PC-3 (cell line): ENCODE measurements around the gene PCGF1. TPM values are rescaled to one million over a fixed set of nuclear protein-coding genes. Genes with fewer than 3 reads are reported as not detected.

Experiments
- ATAC-seq: fragments of 200-7000 bp; cut with Tn5 transposase; 2 replicates; pipeline ENCODE4 v1.9.1; 2020; ENCODE audit warnings: mild to moderate bottlenecking, moderate library complexity
- BruUV-seq: library from RNA; stranded (reverse); fragments of 400-500 nt; replicated peaks from 2 replicates; lab custom pipeline; 2021; lab: Mats Ljungman, UMichigan
- CTCF ChIA-PET: fragments of 300-600 bp; sonication (Branson Sonifier 250); formaldehyde crosslinking; loops from one replicate; lab custom pipeline; 2022; ENCODE audit warnings: antibody characterized with exemption; lab: Charles Lee
- POLR2A ChIA-PET: fragments of 300-600 bp; sonication (Branson Sonifier 250); formaldehyde crosslinking; loops from one replicate; lab custom pipeline; 2022; ENCODE audit warnings: antibody characterized with exemption; ENCODE audit not compliant: unreplicated experiment; lab: Charles Lee
- DNase-seq: peaks from one replicate; pipeline ENCODE4 v3.0.0-alpha.2; 2015
- H2AFZ ChIP-seq: fragments of 300-600 bp; sonication (generic); 2 replicates; pipeline ENCODE4 v1.6.0; 2016; ENCODE audit warnings: antibody characterized with exemption, low read length
- H3F3A ChIP-seq: fragments of 300-600 bp; sonication (generic); one replicate; pipeline ENCODE4 v1.6.0; 2017; ENCODE audit warnings: antibody characterized with exemption, low read length, control low read depth, mild to moderate bottlenecking; ENCODE audit not compliant: unreplicated experiment
- H3K27ac ChIP-seq: fragments of 300-600 bp; sonication (generic); 2 replicates; pipeline ENCODE4 v1.5.1; 2016; ENCODE audit warnings: mild to moderate bottlenecking, low read length
- H3K27me3 ChIP-seq: fragments of 300-600 bp; sonication (generic); 2 replicates; pipeline ENCODE4 v1.6.1; 2016; ENCODE audit warnings: low read length, mixed read lengths
- H3K36me3 ChIP-seq: fragments of 300-600 bp; sonication (generic); 2 replicates; pipeline ENCODE4 v1.6.1; 2016; ENCODE audit warnings: low read depth, mixed run types, low read length, mixed read lengths
- H3K4me1 ChIP-seq: fragments of 300-600 bp; sonication (generic); 2 replicates; pipeline ENCODE4 v1.5.1; 2016; ENCODE audit warnings: low read length; ENCODE audit not compliant: insufficient read depth
- H3K4me2 ChIP-seq: fragments of 300-600 bp; sonication (generic); 2 replicates; pipeline ENCODE4 v1.6.0; 2016; ENCODE audit warnings: low read length
- H3K4me3 ChIP-seq: fragments of 300-600 bp; sonication (generic); 2 replicates; pipeline ENCODE4 v1.5.1; 2016; ENCODE audit warnings: mild to moderate bottlenecking, low read length, mixed read lengths
- H3K79me2 ChIP-seq: fragments of 300-600 bp; sonication (generic); 2 replicates; pipeline ENCODE4 v1.6.1; 2017; ENCODE audit warnings: low read length, mixed read lengths
- H3K9ac ChIP-seq: fragments of 300-600 bp; sonication (generic); 2 replicates; pipeline ENCODE4 v1.6.0; 2016; ENCODE audit warnings: mild to moderate bottlenecking, low read length
- H3K9me2 ChIP-seq: fragments of 300-600 bp; sonication (generic); replicated peaks from 2 replicates; pipeline ENCODE4 v1.6.1; 2016; ENCODE audit warnings: mixed run types, low read length, mixed read lengths
- H3K9me3 ChIP-seq: fragments of 300-600 bp; sonication (generic); 2 replicates; pipeline ENCODE4 v1.6.1; 2016; ENCODE audit warnings: low read length, mixed read lengths
- H4K20me1 ChIP-seq: fragments of 300-600 bp; sonication (generic); 2 replicates; pipeline ENCODE4 v1.6.1; 2016; ENCODE audit warnings: low read length, mixed read lengths
- EZH2 ChIP-seq: fragments of 300-600 bp; sonication (generic); IDR thresholded peaks from one replicate; pipeline ENCODE4 v1.6.1; 2017; ENCODE audit warnings: antibody characterized with exemption, mild to moderate bottlenecking, low read length; ENCODE audit not compliant: unreplicated experiment
- EZH2phosphoT487 ChIP-seq: fragments of 300-600 bp; sonication (generic); IDR thresholded peaks from 2 replicates; pipeline ENCODE4 v1.6.1; 2018; ENCODE audit warnings: mild to moderate bottlenecking, antibody characterized with exemption, low read length, borderline replicate concordance
- intact Hi-C: fragments of 100-400 bp; cut with micrococcal nuclease; formaldehyde crosslinking; loops from 2 replicates; pipeline ENCODE4 v1.9.0; 2023
- total RNA-seq: library from RNA; depleted of rRNA; stranded (reverse); fragments of >200 nt; gene quantifications from 2 replicates; pipeline ENCODE4 v1.2.3, GENCODE V29; 2014
- TF ChIP-seq, protein P1 (sequence below): fragments of 300-600 bp; sonication (generic); conservative IDR thresholded peaks from 2 replicates; pipeline ENCODE4 v1.5.1; 2017; ENCODE audit warnings: antibody characterized with exemption, low read depth, mild to moderate bottlenecking, low read length

The PCGF1 gene
- total RNA-seq, 1 experiment from 2014 or later = 35.7 TPM

DNA sequence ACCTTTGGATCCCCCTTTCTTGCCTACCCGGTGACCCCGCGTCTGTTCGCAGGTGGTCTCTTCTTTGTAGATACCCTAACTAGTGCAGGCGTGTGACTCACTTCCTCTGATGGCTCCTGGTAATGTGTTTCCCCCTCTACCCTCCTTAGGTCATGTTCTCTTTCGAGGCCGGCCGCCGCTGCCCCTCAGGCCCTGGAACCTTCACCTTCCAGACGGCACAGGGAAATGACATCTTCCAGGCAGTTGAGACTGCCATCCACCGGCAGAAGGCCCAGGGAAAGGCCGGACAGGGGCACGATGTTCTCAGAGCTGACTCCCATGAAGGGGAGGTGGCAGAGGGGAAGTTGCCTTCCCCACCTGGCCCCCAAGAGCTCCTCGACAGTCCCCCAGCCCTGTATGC, 48.7 kb upstream of the PCGF1 start:
- Histone ChIP-seq H3K9ac (no peak overlapping the region), H3K4me3 (no peak overlapping the region), H3K9me2 (no peaks in the 10 kb centered on the region), H3K36me3 (no peaks in the 10 kb centered on the region), H3K27me3 (no peaks in the 10 kb centered on the region), H3K79me2 (no peaks in the 10 kb centered on the region), H3K27ac (no peak overlapping the region), H3K4me2 (no peak overlapping the region), H3F3A (no peaks in the 10 kb centered on the region), H4K20me1 (no peaks in the 10 kb centered on the region), H3K4me1 (peaks cover 9% of the 10 kb centered on the region), H3K9me3 (no peaks in the 10 kb centered on the region), H2AFZ (no peak overlapping the region)
- DNase-seq = no peak
- ChIA-PET CTCF (no interaction called here), POLR2A (no interaction called here)
- intact Hi-C loops = no loop called here
- BruUV-seq = no TSS peak
- no peak for ATAC-seq
- TF ChIP-seq, protein P1, sequence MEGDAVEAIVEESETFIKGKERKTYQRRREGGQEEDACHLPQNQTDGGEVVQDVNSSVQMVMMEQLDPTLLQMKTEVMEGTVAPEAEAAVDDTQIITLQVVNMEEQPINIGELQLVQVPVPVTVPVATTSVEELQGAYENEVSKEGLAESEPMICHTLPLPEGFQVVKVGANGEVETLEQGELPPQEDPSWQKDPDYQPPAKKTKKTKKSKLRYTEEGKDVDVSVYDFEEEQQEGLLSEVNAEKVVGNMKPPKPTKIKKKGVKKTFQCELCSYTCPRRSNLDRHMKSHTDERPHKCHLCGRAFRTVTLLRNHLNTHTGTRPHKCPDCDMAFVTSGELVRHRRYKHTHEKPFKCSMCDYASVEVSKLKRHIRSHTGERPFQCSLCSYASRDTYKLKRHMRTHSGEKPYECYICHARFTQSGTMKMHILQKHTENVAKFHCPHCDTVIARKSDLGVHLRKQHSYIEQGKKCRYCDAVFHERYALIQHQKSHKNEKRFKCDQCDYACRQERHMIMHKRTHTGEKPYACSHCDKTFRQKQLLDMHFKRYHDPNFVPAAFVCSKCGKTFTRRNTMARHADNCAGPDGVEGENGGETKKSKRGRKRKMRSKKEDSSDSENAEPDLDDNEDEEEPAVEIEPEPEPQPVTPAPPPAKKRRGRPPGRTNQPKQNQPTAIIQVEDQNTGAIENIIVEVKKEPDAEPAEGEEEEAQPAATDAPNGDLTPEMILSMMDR = no peak
- TF ChIP-seq EZH2phosphoT487 (no peak), EZH2 (no peak)

DNA sequence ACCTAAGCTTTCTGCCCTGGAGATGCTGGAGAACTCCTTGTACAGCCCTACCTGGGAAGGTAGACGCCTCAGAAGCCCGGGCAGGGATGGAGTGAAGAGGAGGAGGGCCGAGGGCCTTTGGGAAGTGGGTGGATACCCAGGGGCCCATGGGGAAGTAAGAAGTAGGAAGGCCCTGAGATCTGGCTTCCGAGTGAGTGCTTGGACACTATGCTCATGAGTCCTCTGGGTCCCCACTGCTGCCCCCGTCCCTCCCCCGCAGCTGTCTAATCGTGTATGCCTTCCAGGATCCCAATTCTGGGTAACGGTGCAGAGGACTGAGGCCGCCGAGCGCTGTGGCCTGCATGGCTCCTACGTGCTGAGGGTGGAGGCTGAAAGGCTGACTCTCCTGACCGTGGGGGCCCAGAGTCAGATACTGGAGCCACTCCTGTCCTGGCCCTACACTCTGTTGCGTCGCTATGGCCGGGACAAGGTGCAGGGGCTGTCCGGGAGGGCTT, 48.2 kb upstream of the PCGF1 start:
- H4K20me1 ChIP-seq = no peaks in the 10 kb centered on the region
- no peaks in the 10 kb centered on the region for H3K36me3 ChIP-seq
- no peaks in the 10 kb centered on the region for H3F3A ChIP-seq
- no peak for DNase-seq
- peaks cover 7% of the 10 kb centered on the region for H3K4me1 ChIP-seq
- no peaks in the 10 kb centered on the region for H3K27me3 ChIP-seq
- H2AFZ ChIP-seq = no peak overlapping the region
- H3K27ac ChIP-seq = no peak overlapping the region
- H3K4me3 ChIP-seq = no peak overlapping the region
- no peak for ATAC-seq
- H3K79me2 ChIP-seq = 0 out of 2 replicates have a peak, but pooled peaks cover under 1% of the 10 kb centered on the region
- H3K9me3 ChIP-seq = no peaks in the 10 kb centered on the region
- TF ChIP-seq, protein P1 = no peak
- TF ChIP-seq EZH2 (no peak), EZH2phosphoT487 (no peak)
- BruUV-seq = no TSS peak
- intact Hi-C loops = no loop called here
- POLR2A ChIA-PET = no interaction called here
- no peak overlapping the region for H3K4me2 ChIP-seq
- H3K9me2 ChIP-seq = no peaks in the 10 kb centered on the region
- no peak overlapping the region for H3K9ac ChIP-seq
- CTCF ChIA-PET = no interaction called here

DNA sequence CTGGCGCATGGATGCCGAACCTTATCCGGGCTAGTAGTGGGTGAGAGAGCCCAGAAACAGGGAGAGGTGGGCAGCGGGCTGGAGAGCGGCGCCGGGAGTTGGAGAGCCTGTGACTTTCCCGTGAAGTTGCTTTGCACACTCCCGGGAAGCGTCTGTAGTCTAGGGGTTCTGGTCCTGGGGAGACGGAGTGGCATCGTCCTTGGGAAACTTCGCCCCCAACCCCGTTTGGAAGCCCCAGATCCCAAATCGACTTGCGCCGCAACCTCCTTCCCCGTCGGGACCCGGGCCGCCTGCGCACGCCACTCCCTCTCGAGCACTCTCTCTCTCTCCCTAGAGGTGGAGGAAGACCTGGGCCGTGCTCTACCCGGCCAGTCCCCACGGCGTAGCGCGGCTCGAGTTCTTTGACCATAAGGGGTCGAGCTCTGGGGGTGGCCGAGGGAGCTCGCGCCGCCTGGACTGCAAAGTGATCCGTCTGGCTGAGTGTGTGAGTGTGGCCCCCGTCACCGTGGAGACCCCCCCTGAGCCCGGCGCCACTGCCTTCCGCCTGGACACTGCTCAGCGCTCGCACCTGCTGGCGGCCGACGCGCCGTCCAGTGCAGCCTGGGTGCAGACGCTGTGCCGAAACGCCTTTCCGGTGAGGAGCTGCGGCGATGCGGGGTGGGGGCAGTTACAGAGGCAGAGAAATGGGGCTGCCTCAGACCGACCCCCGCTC, 47.5 kb upstream of the PCGF1 start:
- Histone ChIP-seq H3K9ac (no peak overlapping the region), H3K4me2 (no peak overlapping the region), H3K27me3 (no peaks in the 10 kb centered on the region), H3K79me2 (peaks cover 5% of the 10 kb centered on the region), H3K4me3 (no peak overlapping the region), H2AFZ (no peak overlapping the region), H3K27ac (no peak overlapping the region), H3K36me3 (no peaks in the 10 kb centered on the region), H3K4me1 (peaks cover 3% of the 10 kb centered on the region; the same call in 1 of the 2 replicates), H4K20me1 (no peaks in the 10 kb centered on the region), H3K9me2 (no peaks in the 10 kb centered on the region), H3K9me3 (no peaks in the 10 kb centered on the region), H3F3A (no peaks in the 10 kb centered on the region)
- DNase-seq (no peak), ATAC-seq (no peak)
- intact Hi-C loops = no loop called here
- ChIA-PET CTCF (no interaction called here), POLR2A (no interaction called here)
- no TSS peak for BruUV-seq
- no peak for TF ChIP-seq EZH2phosphoT487
- TF ChIP-seq EZH2 = no peak
- TF ChIP-seq, protein P1 = no peak
